PC-3 (cell line): ENCODE results near the gene L1CAM. TPM values are rescaled to one million over a fixed set of nuclear protein-coding genes. Genes with fewer than 3 reads are reported as not detected.

Source experiments
- ATAC-seq: fragments of 200-7000 bp; cut with Tn5 transposase; 2 replicates; pipeline ENCODE4 v1.9.1; 2020; ENCODE audit warnings: mild to moderate bottlenecking, moderate library complexity
- BruUV-seq: library from RNA; stranded (reverse); fragments of 400-500 nt; replicated peaks from 2 replicates; lab custom pipeline; 2021; lab: Mats Ljungman, UMichigan
- CTCF ChIA-PET: fragments of 300-600 bp; sonication (Branson Sonifier 250); formaldehyde crosslinking; loops from one replicate; lab custom pipeline; 2022; ENCODE audit warnings: antibody characterized with exemption; lab: Charles Lee
- POLR2A ChIA-PET: fragments of 300-600 bp; sonication (Branson Sonifier 250); formaldehyde crosslinking; loops from one replicate; lab custom pipeline; 2022; ENCODE audit warnings: antibody characterized with exemption; ENCODE audit not compliant: unreplicated experiment; lab: Charles Lee
- DNase-seq: peaks from one replicate; pipeline ENCODE4 v3.0.0-alpha.2; 2015
- H2AFZ ChIP-seq: fragments of 300-600 bp; sonication (generic); 2 replicates; pipeline ENCODE4 v1.6.0; 2016; ENCODE audit warnings: antibody characterized with exemption, low read length
- H3F3A ChIP-seq: fragments of 300-600 bp; sonication (generic); one replicate; pipeline ENCODE4 v1.6.0; 2017; ENCODE audit warnings: antibody characterized with exemption, low read length, control low read depth, mild to moderate bottlenecking; ENCODE audit not compliant: unreplicated experiment
- H3K27ac ChIP-seq: fragments of 300-600 bp; sonication (generic); 2 replicates; pipeline ENCODE4 v1.5.1; 2016; ENCODE audit warnings: mild to moderate bottlenecking, low read length
- H3K27me3 ChIP-seq: fragments of 300-600 bp; sonication (generic); 2 replicates; pipeline ENCODE4 v1.6.1; 2016; ENCODE audit warnings: low read length, mixed read lengths
- H3K36me3 ChIP-seq: fragments of 300-600 bp; sonication (generic); 2 replicates; pipeline ENCODE4 v1.6.1; 2016; ENCODE audit warnings: low read depth, mixed run types, low read length, mixed read lengths
- H3K4me1 ChIP-seq: fragments of 300-600 bp; sonication (generic); 2 replicates; pipeline ENCODE4 v1.5.1; 2016; ENCODE audit warnings: low read length; ENCODE audit not compliant: insufficient read depth
- H3K4me2 ChIP-seq: fragments of 300-600 bp; sonication (generic); 2 replicates; pipeline ENCODE4 v1.6.0; 2016; ENCODE audit warnings: low read length
- H3K4me3 ChIP-seq: fragments of 300-600 bp; sonication (generic); 2 replicates; pipeline ENCODE4 v1.5.1; 2016; ENCODE audit warnings: mild to moderate bottlenecking, low read length, mixed read lengths
- H3K79me2 ChIP-seq: fragments of 300-600 bp; sonication (generic); 2 replicates; pipeline ENCODE4 v1.6.1; 2017; ENCODE audit warnings: low read length, mixed read lengths
- H3K9ac ChIP-seq: fragments of 300-600 bp; sonication (generic); 2 replicates; pipeline ENCODE4 v1.6.0; 2016; ENCODE audit warnings: mild to moderate bottlenecking, low read length
- H3K9me2 ChIP-seq: fragments of 300-600 bp; sonication (generic); replicated peaks from 2 replicates; pipeline ENCODE4 v1.6.1; 2016; ENCODE audit warnings: mixed run types, low read length, mixed read lengths
- H3K9me3 ChIP-seq: fragments of 300-600 bp; sonication (generic); 2 replicates; pipeline ENCODE4 v1.6.1; 2016; ENCODE audit warnings: low read length, mixed read lengths
- H4K20me1 ChIP-seq: fragments of 300-600 bp; sonication (generic); 2 replicates; pipeline ENCODE4 v1.6.1; 2016; ENCODE audit warnings: low read length, mixed read lengths
- CTCF ChIP-seq: fragments of 300-600 bp; sonication (generic); conservative IDR thresholded peaks from 2 replicates; pipeline ENCODE4 v1.5.1; 2017; ENCODE audit warnings: antibody characterized with exemption, low read depth, mild to moderate bottlenecking, low read length
- EZH2 ChIP-seq: fragments of 300-600 bp; sonication (generic); IDR thresholded peaks from one replicate; pipeline ENCODE4 v1.6.1; 2017; ENCODE audit warnings: antibody characterized with exemption, mild to moderate bottlenecking, low read length; ENCODE audit not compliant: unreplicated experiment
- EZH2phosphoT487 ChIP-seq: fragments of 300-600 bp; sonication (generic); IDR thresholded peaks from 2 replicates; pipeline ENCODE4 v1.6.1; 2018; ENCODE audit warnings: mild to moderate bottlenecking, antibody characterized with exemption, low read length, borderline replicate concordance
- intact Hi-C: fragments of 100-400 bp; cut with micrococcal nuclease; formaldehyde crosslinking; loops from 2 replicates; pipeline ENCODE4 v1.9.0; 2023
- total RNA-seq: library from RNA; depleted of rRNA; stranded (reverse); fragments of >200 nt; gene quantifications from 2 replicates; pipeline ENCODE4 v1.2.3, GENCODE V29; 2014

The L1CAM gene
- total RNA-seq, 1 experiment from 2014 or later = 5.2 TPM

GRCh38 chrX:153927672-153927921, 41.6 kb upstream of the L1CAM start:
- Histone ChIP-seq H2AFZ (no peak overlapping the region; the same call in 1 of the 2 replicates), H3K9me2 (no peaks in the 10 kb centered on the region), H3F3A (no peaks in the 10 kb centered on the region), H3K79me2 (peaks cover 11% of the 10 kb centered on the region), H3K36me3 (peaks cover 11% of the 10 kb centered on the region), H3K4me1 (peaks cover 21% of the 10 kb centered on the region), H3K9ac (peak overlapping the region; percentile 92), H3K4me2 (peak overlapping the region; percentile 88), H3K27me3 (no peaks in the 10 kb centered on the region), H3K9me3 (no peaks in the 10 kb centered on the region), H4K20me1 (no peaks in the 10 kb centered on the region), H3K4me3 (peak overlapping the region; percentile 70), H3K27ac (peak overlapping the region; percentile 70)
- TF ChIP-seq EZH2 (no peak), EZH2phosphoT487 (no peak), CTCF (no peak)
- POLR2A ChIA-PET = interaction anchor here (0.6 kb wide), 1 partner anchor 15 kb away, joined by 3 read pairs; no protein-coding TSS in a partner anchor
- BruUV-seq = TSS peak; percentile 73
- no peak for DNase-seq
- ATAC-seq = no peak; the same call in 1 of the 2 replicates
- intact Hi-C loops = loop anchor here (5.0 kb wide), 1 partner anchor 165 kb away; the partner anchor contains the start of gene PLXNB3
- CTCF ChIA-PET = interaction anchor here (2.0 kb wide), 1 partner anchor 20 kb away, joined by 15 read pairs; no protein-coding TSS in a partner anchor

- Histone ChIP-seq H3K9me3 (no peaks in the 10 kb centered on the region), H3K9ac (peak overlapping the region; percentile 92), H3K9me2 (no peaks in the 10 kb centered on the region), H3K27me3 (no peaks in the 10 kb centered on the region), H3K36me3 (peaks cover 6% of the 10 kb centered on the region; the same call in 1 of the 2 replicates), H3K4me1 (peaks cover 21% of the 10 kb centered on the region), H3K79me2 (peaks cover 6% of the 10 kb centered on the region), H3K4me2 (peak overlapping the region; percentile 88), H3F3A (no peaks in the 10 kb centered on the region), H2AFZ (no peak overlapping the region; the same call in 1 of the 2 replicates), H3K27ac (peak overlapping the region; percentile 70), H3K4me3 (peak overlapping the region; percentile 70), H4K20me1 (no peaks in the 10 kb centered on the region)
- DNase-seq (peak; percentile 31), ATAC-seq (peak; percentile 6; the same call in 1 of the 2 replicates)
- CTCF ChIA-PET = interaction anchor here (2.0 kb wide), 1 partner anchor 20 kb away, joined by 15 read pairs; no protein-coding TSS in a partner anchor
- TF ChIP-seq EZH2phosphoT487 = no peak
- TSS peak; percentile 55 for BruUV-seq
- intact Hi-C loops = loop anchor here (5.0 kb wide), 1 partner anchor 165 kb away; the partner anchor contains the start of gene PLXNB3
- POLR2A ChIA-PET = interaction anchor here (0.6 kb wide), 1 partner anchor 15 kb away, joined by 3 read pairs; no protein-coding TSS in a partner anchor
Measured at GRCh38 chrX:153926858-153927671, 41.1 kb upstream of the L1CAM start.

GRCh38 chrX:153926552-153926857, 40.5 kb upstream of the L1CAM start:
- TF ChIP-seq EZH2 = no peak
- TF ChIP-seq CTCF = no peak
- no peak for TF ChIP-seq EZH2phosphoT487
- no peak for ATAC-seq
- no peaks in the 10 kb centered on the region for H3K27me3 ChIP-seq
- no peak overlapping the region for H2AFZ ChIP-seq
- peaks cover 21% of the 10 kb centered on the region for H3K4me1 ChIP-seq
- no peak overlapping the region for H3K4me3 ChIP-seq
- no TSS peak for BruUV-seq
- 0 out of 2 replicates have a peak, but pooled peaks cover under 1% of the 10 kb centered on the region for H3K79me2 ChIP-seq
- H3K9ac ChIP-seq = no peak overlapping the region
- H3K9me3 ChIP-seq = no peaks in the 10 kb centered on the region
- no peaks in the 10 kb centered on the region for H3F3A ChIP-seq
- ChIA-PET CTCF (no interaction called here), POLR2A (no interaction called here)
- no peaks in the 10 kb centered on the region for H4K20me1 ChIP-seq
- no peaks in the 10 kb centered on the region for H3K9me2 ChIP-seq
- DNase-seq = no peak
- H3K4me2 ChIP-seq = peak overlapping the region; percentile 88; the same call in 1 of the 2 replicates
- H3K27ac ChIP-seq = no peak overlapping the region
- intact Hi-C loops = loop anchor here (5.0 kb wide), 1 partner anchor 164 kb away; the partner anchor contains the start of gene PLXNB3
- H3K36me3 ChIP-seq = peaks cover 2% of the 10 kb centered on the region; the same call in 1 of the 2 replicates
